GM19099 (cell line): Measurements from ENCODE around the gene P3H2.

ENCODE experiments used
- POLR2A ChIP-seq: IDR thresholded peaks from 3 replicates; pipeline ENCODE4 v1.6.1; 2011; ENCODE audit warnings: low read depth; ENCODE audit not compliant: insufficient read length; ENCODE audit errors: extremely low read depth

Gene P3H2

DNA sequence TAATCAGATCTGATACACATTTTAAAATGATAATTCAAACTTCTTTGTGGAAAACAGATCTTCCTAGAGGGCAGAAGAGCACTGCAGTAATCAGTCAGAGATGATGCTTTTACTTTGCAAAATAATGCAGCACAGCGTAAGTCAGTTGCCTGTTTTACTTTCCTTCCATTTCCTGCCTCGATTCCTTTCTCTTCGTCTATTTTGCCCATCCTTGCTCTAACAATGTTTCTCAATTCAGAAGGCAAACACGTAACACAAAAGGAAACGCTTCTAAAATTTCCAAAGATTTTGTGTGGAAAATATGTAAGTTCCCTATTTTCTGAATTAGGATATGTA lies 119.9 kb downstream of the P3H2 start:
- TF ChIP-seq POLR2A: no peak

DNA sequence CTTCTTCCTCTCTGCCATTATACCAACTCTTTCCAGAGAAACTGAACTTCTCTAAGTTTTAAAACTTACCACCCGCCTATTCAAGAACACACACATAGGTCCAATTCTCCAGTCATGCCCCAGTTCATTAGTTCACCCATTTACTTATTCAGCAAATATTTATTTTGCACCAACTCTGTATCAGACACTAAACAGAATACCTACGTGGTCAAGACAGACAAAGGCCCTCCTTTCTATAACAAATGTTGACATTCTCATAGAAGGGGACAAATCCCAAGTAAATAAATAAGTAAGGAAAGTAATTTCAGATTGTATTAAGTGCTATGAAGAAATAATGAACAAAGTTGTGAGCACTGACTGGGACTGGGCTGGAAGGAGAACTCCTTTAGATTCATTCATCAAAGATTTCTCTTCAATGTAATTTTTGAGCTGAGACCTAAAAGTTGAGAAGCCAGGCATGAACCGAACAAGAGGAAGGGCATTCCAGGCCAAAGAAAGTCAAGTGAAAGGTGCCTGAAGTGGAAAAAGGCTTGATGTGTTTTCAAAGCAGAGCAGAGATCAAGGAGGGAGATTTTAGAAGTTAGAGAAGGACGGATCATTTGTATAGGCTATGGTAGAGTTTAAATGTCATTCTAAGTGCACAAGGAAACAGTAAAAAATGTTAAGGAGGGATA lies 120.4 kb downstream of the P3H2 start:
- no peak for TF ChIP-seq POLR2A

DNA sequence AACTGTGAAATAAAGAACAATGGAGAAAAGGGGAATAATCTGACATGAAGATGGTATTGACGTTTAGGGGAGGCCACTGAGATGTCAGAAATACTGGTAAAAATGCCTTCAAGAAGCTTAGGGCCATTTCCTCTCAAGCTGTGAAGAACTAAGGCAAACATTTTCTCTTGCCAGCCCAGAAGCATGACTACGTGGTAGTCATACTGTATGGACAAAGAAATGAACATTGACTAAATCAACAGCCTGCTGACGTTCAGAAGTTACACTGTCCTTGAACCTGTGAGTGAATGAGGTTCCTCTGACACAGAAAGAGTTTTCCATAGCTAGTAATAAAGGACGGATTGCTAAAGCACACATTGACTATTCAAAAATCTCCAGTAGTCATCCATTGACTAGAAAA lies 121.0 kb downstream of the P3H2 start:
- no peak for TF ChIP-seq POLR2A

DNA sequence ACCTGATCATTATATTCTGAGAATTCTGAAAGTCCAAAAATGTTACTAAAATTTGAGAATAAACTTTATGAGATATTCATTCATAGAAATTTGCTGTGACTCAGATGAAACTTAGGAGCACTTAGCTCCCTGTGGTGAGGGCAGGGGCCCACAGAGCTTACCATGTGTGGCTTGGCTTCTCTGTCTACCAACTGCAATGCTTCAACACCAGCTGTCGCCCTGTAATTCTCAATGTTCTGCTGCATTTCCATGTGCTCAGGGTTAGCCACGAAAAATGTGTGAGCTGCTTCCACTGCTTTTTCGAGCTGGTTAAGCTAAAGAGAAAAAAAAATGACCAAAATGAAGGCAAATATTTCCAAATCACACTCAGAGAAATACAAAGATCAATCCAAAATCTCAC lies 125.6 kb downstream of the P3H2 start:
- TF ChIP-seq POLR2A: no peak

DNA sequence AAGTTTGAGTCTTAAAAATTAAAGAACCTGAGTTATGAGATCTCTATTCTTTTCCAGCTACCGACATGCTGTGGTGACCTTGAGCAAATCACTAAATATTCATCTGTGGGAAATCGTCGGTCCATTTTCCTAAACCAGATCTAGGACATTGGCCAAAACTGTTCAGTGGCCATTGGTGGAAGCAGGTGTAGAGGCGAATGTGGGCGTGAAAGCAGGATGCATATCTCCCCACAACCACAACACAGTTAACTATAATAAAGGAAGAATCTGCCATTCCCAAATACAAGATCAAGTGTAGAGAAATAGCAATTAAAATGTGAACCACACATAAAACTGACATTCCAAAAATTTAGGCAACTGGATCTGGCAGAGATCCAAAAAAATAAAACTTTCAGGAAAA lies 129.9 kb downstream of the P3H2 start:
- TF ChIP-seq POLR2A: no peak

DNA sequence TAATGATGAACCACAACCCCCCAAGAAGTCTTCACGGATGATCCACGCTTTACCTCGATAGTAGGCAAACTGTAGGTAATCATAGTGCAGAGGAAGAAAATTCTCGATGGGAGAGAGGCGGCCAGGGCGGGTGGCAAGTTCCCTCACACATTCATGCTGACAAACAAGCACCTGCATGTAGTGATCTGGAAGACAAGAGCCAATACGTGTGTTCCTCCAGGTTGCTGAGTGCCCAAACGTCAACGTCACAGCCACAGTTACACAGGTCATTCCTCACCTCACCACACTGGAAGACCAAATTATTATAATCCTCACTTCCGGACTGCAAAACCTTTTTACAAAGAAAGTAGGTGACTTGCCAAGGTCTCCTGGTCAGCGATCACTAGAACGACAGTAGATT lies 131.8 kb downstream of the P3H2 start:
- no peak for TF ChIP-seq POLR2A

DNA sequence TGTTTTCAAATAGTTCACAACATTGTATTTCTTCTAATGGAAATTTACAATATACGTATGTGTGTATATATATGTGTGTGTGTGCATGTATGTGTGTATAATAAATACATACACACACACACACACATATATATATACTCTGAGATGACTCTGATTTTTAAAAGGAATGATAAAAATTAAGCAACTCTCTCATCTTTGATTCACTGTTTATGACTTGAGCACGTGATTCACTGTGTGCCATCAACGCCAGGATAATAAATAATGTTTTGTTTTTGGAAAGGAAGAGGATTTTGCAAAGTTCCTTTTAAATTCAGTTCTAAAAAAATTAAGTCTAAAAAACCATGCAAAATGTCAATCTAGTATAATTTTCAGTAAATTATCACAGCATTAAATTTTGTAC lies 132.4 kb downstream of the P3H2 start:
- TF ChIP-seq POLR2A: no peak

DNA sequence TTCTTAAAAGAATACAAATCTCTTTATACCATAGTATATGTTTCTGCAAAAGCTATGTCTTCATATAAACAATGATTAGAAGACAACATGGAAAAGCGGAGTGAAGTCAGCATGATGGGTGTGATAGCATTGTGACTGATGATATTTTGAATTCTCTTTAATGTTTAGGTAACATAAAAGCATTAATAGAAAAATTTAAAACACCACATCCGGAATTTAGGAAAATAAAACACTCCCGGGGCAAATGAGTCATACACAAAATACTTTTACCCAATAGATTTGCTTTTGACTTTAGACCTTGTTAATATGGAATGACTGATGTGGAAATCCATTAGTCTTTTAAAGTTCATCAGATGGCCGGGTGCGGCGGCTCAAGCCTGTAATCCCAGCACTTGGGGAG lies 134.7 kb downstream of the P3H2 start:
- no peak for TF ChIP-seq POLR2A

DNA sequence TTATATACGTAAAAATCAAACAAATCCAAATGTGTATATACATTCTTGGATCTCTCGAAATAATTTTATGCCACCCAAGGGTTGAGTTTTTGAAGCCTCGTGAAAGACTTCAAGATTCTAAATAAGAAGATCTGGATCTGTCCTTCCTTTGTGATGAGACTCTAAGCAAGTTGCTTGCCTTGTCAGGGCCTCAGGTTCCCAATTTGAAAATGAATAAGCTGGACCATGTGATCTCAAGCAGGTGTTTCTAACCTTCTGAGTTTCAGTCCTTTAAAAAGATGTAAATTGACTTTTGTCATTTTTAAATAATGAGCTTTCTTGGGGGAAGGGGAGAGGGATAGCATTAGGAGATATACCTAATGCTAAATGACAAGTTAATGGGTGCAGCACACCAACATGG lies 137.1 kb downstream of the P3H2 start:
- TF ChIP-seq POLR2A: no peak

DNA sequence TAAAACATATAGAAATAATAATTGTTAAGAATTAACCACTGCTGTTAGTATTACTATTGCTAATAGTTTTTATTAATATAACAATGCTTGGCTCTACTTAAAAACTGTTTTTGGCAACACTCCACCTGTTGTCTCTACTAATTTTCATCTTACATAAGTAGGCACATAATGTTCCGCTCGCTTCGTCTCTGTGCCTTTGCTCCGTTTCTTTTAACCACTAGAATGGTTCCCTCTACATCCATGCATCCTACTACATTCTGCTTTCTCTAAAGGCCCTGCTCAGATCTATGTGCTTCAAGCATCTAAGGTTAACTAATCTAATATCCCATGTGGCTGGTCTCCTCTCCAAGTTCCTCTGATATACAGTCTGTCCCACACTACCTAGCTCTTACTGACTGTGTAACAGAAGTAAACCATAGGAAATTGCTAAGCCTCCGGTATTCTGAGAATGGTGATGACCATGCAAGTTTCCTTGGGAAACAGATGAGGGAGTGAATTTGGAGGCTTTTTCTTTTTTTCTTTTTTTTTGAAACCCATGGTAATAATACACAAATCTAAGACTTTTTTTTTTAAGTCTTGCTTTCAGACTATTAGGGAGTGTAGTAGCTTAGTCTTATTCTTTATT lies 138.3 kb downstream of the P3H2 start:
- TF ChIP-seq POLR2A: no peak

DNA sequence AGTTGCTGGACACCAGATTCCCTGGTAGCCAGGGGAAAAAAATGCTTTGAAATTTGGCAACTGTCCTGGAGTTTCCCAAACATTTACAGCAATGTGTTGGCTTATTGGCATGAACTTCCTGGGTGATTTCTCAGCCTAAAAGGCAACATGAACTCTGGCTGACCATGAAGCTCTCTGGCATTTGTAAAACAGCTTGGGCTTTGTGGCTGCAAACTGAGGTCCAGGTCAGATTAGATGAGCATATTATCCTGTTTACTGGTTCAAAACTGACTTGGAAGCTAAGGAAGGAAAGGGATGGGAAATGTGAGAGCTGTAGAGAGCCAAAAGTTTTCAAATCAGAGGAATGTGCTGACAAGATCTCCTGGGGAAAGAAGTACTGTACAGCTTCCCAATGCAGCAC lies 139.0 kb downstream of the P3H2 start:
- no peak for TF ChIP-seq POLR2A

DNA sequence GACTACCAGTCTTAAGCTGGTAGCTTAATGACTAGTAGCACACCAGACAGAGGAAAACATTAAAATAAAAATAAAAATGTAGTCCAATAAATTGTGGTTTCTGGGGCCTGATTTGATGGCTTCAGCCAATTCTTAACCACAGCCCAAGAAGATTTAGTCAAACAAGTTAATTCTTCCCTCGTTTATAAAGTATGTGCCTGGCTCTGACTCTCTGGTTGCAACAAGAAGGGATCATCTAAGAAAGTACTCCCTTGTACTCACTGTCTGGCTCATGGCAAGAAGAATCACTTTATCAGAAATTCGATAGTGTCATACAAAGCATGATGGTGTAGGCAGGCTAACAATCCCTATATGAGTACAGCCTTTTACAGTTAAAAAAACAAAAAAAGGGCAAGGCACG lies 141.9 kb downstream of the P3H2 start:
- TF ChIP-seq POLR2A: no peak

DNA sequence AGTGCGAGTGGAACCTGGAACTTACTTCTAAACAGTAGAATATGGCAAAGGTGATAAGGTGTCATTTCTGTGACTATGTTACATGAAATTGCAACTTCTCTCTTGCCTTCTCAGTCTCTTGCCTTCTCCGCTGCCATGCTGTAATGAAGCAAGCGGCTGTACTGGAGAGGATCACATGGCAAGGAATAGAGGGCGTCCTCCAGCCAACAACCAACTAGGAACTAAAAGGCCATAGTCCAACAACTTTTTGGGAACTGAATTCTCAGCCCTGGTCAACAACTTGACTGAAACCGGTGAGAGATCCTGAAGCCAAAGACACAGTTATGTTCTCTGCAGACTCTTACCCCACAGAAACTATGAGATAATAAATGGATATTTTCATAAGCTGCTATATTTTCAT lies 143.5 kb downstream of the P3H2 start:
- no peak for TF ChIP-seq POLR2A

DNA sequence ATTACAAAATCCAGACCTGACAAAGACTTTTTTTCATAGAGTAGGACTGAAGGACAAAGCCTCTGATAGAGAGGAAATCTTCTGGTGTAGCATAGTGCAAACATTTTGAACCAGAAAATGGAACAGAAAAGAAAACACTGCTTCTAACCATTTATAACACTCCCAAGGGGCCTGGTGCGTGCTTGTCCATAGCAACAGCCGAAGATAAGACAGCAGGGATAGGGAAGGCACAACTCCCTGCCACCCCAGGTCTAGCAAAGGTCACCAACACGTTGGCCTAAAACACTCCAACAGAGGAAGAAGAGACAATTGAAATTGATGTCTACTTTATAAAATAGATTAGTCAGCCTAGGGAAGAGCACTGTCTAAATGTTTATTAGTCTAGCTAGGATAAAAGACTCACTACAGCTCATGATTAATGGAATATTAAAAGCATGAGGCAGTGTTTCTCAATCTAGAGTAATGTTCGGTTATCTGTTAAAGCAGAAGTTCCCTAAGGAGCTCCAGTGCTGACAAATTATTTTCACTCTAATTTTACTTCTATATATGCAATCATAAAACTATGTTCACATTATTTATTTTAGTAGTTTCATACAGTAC lies 145.2 kb downstream of the P3H2 start:
- no peak for TF ChIP-seq POLR2A

DNA sequence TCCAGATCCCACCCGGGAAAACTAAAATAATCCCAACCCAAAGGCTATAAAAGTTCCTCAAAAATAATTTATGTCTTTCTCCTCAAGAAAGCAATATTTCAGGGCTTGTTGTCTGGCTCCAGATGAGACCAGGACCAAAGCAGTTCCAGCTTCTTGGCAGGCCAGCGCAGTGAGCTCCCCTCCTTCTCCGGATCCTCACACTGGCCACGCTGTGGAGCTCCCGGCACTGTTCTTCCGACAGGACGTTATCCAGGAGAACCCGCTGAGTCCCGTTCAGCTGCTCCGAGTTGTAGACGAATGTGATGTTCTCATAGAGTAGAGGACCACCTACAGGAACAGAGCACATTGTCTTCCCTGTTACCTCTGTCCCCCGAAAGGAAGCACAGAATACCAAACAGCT lies 146.3 kb downstream of the P3H2 start:
- TF ChIP-seq POLR2A: no peak

DNA sequence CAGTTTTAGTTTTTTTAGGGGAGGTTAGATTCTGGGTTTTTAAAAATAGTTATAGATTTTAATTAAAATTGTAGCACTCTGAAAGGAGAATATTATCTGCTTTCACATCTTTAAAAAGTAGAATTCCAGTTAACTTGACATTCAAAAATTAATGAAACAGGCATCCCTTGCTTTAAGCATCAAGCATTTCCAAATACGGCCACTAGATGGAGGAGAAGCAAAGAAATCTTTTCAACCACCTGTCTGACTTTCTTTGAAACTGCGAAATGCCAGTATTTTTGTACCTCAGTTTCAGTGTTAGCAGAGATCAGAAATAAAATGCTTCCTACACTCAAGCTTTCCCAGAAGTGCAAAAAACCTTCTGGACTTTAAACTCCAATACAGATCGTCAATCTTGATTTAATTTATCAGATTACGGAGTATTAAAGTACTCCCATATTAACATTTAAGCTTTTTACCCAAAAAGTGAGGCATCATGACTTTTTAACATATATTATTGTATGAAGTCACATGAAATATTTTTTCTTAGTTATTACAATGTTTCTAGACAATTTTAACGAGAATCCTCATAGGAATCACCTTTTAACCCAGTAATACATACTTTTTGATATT lies 153.3 kb downstream of the P3H2 start:
- TF ChIP-seq POLR2A: no peak
